Stimulated activated CD4-positive, alpha-beta T cell treated with anti-CD3 and anti-CD28 coated beads, Interleukin-1b, Interleukin-23, amount 100 ng/mL, for 1 hour (primary cell): ENCODE data around the gene KIFC3.
"Not testable (repeated sequence)": the region's sequence is repeated elsewhere in the genome, so short reads cannot be mapped to it uniquely, and the experiment has no call there.

Source experiments
- DNase-seq, 2 donors: peaks; one replicate each; pipeline ENCODE4 v3.0.0-alpha.2; 2020; ENCODE audit warnings: low read depth in 2 of 2

The KIFC3 gene

GRCh38 chr16:57825298-57826044, 23.2 kb upstream of the KIFC3 start:
- DNase-seq = no peak

- no peak for DNase-seq
These were observed 22.6 kb upstream of the KIFC3 start for GRCh38 chr16:57824888-57825287.

GRCh38 chr16:57823836-57824235, 21.5 kb upstream of the KIFC3 start:
- no peak for DNase-seq

- no peak for DNase-seq
These were observed 20.6 kb upstream of the KIFC3 start for GRCh38 chr16:57822856-57823255.

GRCh38 chr16:57822018-57822553, 19.8 kb upstream of the KIFC3 start:
- no peak for DNase-seq

- DNase-seq = no peak
These were observed 19.1 kb upstream of the KIFC3 start for GRCh38 chr16:57821149-57821971.

GRCh38 chr16:57818377-57819064, 16.2 kb upstream of the KIFC3 start:
- no peak for DNase-seq

- no peak for DNase-seq
These were observed 15.4 kb upstream of the KIFC3 start for GRCh38 chr16:57817680-57818079.

GRCh38 chr16:57815987-57816745, 13.9 kb upstream of the KIFC3 start:
- no peak for DNase-seq

GRCh38 chr16:57814896-57815295, 12.6 kb upstream of the KIFC3 start:
- no peak for DNase-seq

GRCh38 chr16:57813466-57813865, 11.2 kb upstream of the KIFC3 start:
- DNase-seq = no peak

GRCh38 chr16:57811340-57811739, 9.0 kb upstream of the KIFC3 start:
- DNase-seq = not testable (repeated sequence)

- peak; percentile 45 to 54 for DNase-seq
These were observed 8.1 kb upstream of the KIFC3 start for GRCh38 chr16:57810197-57811031.

GRCh38 chr16:57809276-57810196, 7.2 kb upstream of the KIFC3 start:
- no peak for DNase-seq

GRCh38 chr16:57808589-57809228, 6.4 kb upstream of the KIFC3 start:
- no peak for DNase-seq

GRCh38 chr16:57807968-57808528, 5.8 kb upstream of the KIFC3 start:
- DNase-seq = peak in 1 of 2 donors; percentile 31

- DNase-seq = no peak
These were observed 5.1 kb upstream of the KIFC3 start for GRCh38 chr16:57807252-57807967.

- DNase-seq = no peak
These were observed 2.9 kb upstream of the KIFC3 start for GRCh38 chr16:57805176-57805575.
